22Rv1 (cell line): Measurements from ENCODE around the gene YPEL1.
"Not testable (repeated sequence)": the region's sequence is repeated elsewhere in the genome, so short reads cannot be mapped to it uniquely, and the experiment has no call there.

Experiments used
- ZFX ChIP-seq: fragments of 450-650 bp; IDR thresholded peaks from 2 replicates; pipeline ENCODE4 v1.6.1; 2017; ENCODE audit warnings: antibody characterized with exemption, borderline replicate concordance
- TF ChIP-seq, protein P1 (sequence below): fragments of 450-650 bp; IDR thresholded peaks from 2 replicates; pipeline ENCODE4 v1.5.1; 2017; ENCODE audit warnings: mild to moderate bottlenecking

DNA sequence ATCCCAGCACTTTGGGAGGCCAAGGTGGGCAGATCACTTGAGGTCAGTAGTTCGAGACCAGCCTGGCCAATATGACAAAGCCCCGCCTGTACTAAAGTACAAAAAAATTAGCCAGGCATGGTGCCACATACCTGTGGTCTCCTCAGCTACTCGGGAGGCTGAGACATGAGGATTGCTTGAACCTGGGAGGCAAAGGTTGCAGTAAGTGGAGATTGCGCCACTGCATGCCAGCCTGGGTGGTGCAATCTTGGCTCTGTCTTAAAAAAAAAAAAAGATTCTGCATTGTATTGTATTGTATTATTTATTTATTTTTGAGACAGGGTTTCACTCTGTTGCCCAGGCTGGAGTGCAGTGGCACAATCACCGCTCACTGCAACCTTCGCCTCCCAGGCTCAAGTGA lies 9.3 kb upstream of the YPEL1 start:
- TF ChIP-seq, protein P1, sequence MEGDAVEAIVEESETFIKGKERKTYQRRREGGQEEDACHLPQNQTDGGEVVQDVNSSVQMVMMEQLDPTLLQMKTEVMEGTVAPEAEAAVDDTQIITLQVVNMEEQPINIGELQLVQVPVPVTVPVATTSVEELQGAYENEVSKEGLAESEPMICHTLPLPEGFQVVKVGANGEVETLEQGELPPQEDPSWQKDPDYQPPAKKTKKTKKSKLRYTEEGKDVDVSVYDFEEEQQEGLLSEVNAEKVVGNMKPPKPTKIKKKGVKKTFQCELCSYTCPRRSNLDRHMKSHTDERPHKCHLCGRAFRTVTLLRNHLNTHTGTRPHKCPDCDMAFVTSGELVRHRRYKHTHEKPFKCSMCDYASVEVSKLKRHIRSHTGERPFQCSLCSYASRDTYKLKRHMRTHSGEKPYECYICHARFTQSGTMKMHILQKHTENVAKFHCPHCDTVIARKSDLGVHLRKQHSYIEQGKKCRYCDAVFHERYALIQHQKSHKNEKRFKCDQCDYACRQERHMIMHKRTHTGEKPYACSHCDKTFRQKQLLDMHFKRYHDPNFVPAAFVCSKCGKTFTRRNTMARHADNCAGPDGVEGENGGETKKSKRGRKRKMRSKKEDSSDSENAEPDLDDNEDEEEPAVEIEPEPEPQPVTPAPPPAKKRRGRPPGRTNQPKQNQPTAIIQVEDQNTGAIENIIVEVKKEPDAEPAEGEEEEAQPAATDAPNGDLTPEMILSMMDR, result not testable (repeated sequence)
- not testable (repeated sequence) for TF ChIP-seq ZFX
